Ovary (tissue), 9 donors: ENCODE results near the gene EXOC7. TPM values are rescaled to one million over a fixed set of nuclear protein-coding genes. Genes with fewer than 3 reads are reported as not detected.
A peak's percentile ranks its signal among the peaks of the same experiment; 100 is the strongest.

Experiments used
- DNase-seq, 5 donors: peaks; one replicate each; pipeline ENCODE4 v3.0.0-alpha.2; 2019 to 2020
- H3K27ac ChIP-seq, 2 donors: fragments of 200-600 bp; one replicate each; pipeline versions ENCODE4 v1.5.1 to v1.8.0; 2019 to 2022
- H3K27me3 ChIP-seq: fragments of 200-600 bp; one replicate; pipeline ENCODE4 v1.8.0; 2022
- H3K36me3 ChIP-seq: fragments of 200-600 bp; sonication (generic); one replicate; pipeline ENCODE4 v1.5.1; 2019
- H3K4me1 ChIP-seq: one replicate; pipeline ENCODE4 v1.8.1; 2013; ENCODE audit warnings: mild to moderate bottlenecking, moderate library complexity; ENCODE audit not compliant: insufficient read depth
- H3K4me3 ChIP-seq: fragments of 200-600 bp; sonication (generic); one replicate; pipeline ENCODE4 v1.5.1; 2017
- H3K9me3 ChIP-seq, 2 donors: fragments of 200-600 bp in 1 of 2; sonication (generic) in 1 of 2; one replicate each; pipeline versions ENCODE4 v1.5.1 to v1.8.1; 2013 to 2019; ENCODE audit warnings: mild to moderate bottlenecking in 1 of 2, moderate library complexity in 1 of 2
- CTCF ChIP-seq, 3 donors: fragments of 450-650 bp in 2 of 3; fragments of 200-600 bp in 1 of 3; IDR thresholded peaks; one replicate each; pipeline versions ENCODE4 v1.5.1 to v1.8.0; 2016 to 2022; ENCODE audit warnings: antibody characterized with exemption in 3 of 3, mild to moderate bottlenecking in 1 of 3
- EP300 ChIP-seq: sonication (generic); formaldehyde crosslinking; IDR thresholded peaks from one replicate; pipeline ENCODE4 v1.6.1; 2017; ENCODE audit warnings: antibody characterized with exemption
- POLR2A ChIP-seq: fragments of 450-650 bp; IDR thresholded peaks from one replicate; pipeline ENCODE4 v1.6.1; 2017; ENCODE audit warnings: antibody characterized with exemption, mild to moderate bottlenecking, moderate library complexity
- WGBS, 3 donors: extraction: QIAGEN DNeasy Blood & Tissue Kit in 1 of 3; methylation state at CpG; one replicate each; pipeline versions ENCODE4 v1.1.5 to v1.1.7; 2013 to 2017; 5-methylcytosine and 5-hydroxymethylcytosine counted together
- intact Hi-C, 4 donors: fragments of 100-400 bp; cut with DNase I; formaldehyde crosslinking; loops; one replicate each; pipeline versions ENCODE4 v1.11.0 to v1.15.1; 2022 to 2023
- microRNA-seq, 3 donors: library from miRNA; unstranded; fragments of <30 nt; microRNA quantifications; one replicate each; pipeline versions ENCODE4 to v1.2.0, GENCODE V29; 2019 to 2020
- polyA plus RNA-seq, 2 donors: library from polyadenylated mRNA; stranded (reverse); fragments of 200-250 nt in 1 of 2; fragments of 350-450 nt in 1 of 2; fragmentation: Illumina TruSeq in 1 of 2; extraction: RNeasy Lipid Tissue Mini Kit (QIAGEN cat#74804) in 1 of 2; gene quantifications; one replicate each; pipeline ENCODE4 v1.2.3, GENCODE V29; 2013 to 2014
- small RNA-seq: library from RNA; depleted of rRNA; stranded (forward); fragments of <200 nt; gene quantifications from one replicate; pipeline ENCODE3, GENCODE V24; 2016
- total RNA-seq, 7 donors: library from RNA; depleted of rRNA in 2 of 7; stranded (reverse); fragments of >200 nt in 2 of 7; fragmentation: NEBNext Ultra II Directional in 3 of 7; extraction: Animal tissue kit (Norgen Biotek cat#: 25700) in 3 of 7; gene quantifications; one replicate each; pipeline versions ENCODE4 v1.1.0 to v1.2.4, GENCODE V29; 2016 to 2023
- donor health status: DM: no; HTN: no; CAD: no; lungs with moderate emphysema.
- donor health status: DM: no; HTN: no; CAD: no.
- donor health status: Bipolar disorder and iron deficiency.
- donor health status: DM: yes; HTN: yes; CAD: no.
- donor health status: DM: no; HTN: no; CAD: no.
- donor health status: DM: yes; HTN: yes; CAD: no.

EXOC7 gene
- total and polyA plus RNA-seq, 9 donors = 46.9 to 121 (median 114) TPM

GRCh38 chr17:76034428-76035350 is 68.9 kb downstream of the EXOC7 start:
- H3K27me3 ChIP-seq = no peaks in the 10 kb centered on the region
- H3K4me1 ChIP-seq = peaks cover 12% of the 10 kb centered on the region
- 28 to 36% (median 33%) methylated on average over 13 of the region's 13 CpGs for WGBS, 3 donors
- H3K27ac ChIP-seq = peak overlapping the region in 1 of 2 donors; percentile 27
- intact Hi-C loops = no loop called here
- no peaks in the 10 kb centered on the region for H3K9me3 ChIP-seq
- DNase-seq = no peak
- H3K36me3 ChIP-seq = no peaks in the 10 kb centered on the region
- no peak for TF ChIP-seq EP300
- no peak for TF ChIP-seq POLR2A
- TF ChIP-seq CTCF (IDR thresholded peaks at IDR 0.05) = no peak
- no peak overlapping the region for H3K4me3 ChIP-seq

GRCh38 chr17:76033139-76033538 is 70.4 kb downstream of the EXOC7 start:
- Histone ChIP-seq H3K4me1 (peaks cover 12% of the 10 kb centered on the region), H3K9me3 (no peaks in the 10 kb centered on the region), H3K4me3 (no peak overlapping the region), H3K36me3 (no peaks in the 10 kb centered on the region), H3K27ac (no peak overlapping the region), H3K27me3 (no peaks in the 10 kb centered on the region)
- WGBS, 3 donors = 93 to 96% (median 96%) methylated on average over 6 of the region's 6 CpGs
- TF ChIP-seq EP300 (no peak), POLR2A (no peak), CTCF (IDR thresholded peaks at IDR 0.05) (no peak)
- intact Hi-C loops = no loop called here
- no peak for DNase-seq

- Histone ChIP-seq H3K9me3 (no peaks in the 10 kb centered on the region), H3K27ac (no peak overlapping the region), H3K4me1 (peaks cover 12% of the 10 kb centered on the region), H3K27me3 (no peaks in the 10 kb centered on the region), H3K4me3 (no peak overlapping the region), H3K36me3 (no peaks in the 10 kb centered on the region)
- DNase-seq = no peak
- intact Hi-C loops = no loop called here
- WGBS, 3 donors = 90 to 94% (median 92%) methylated on average over 5 of the region's 5 CpGs
- TF ChIP-seq EP300 (no peak), POLR2A (no peak), CTCF (IDR thresholded peaks at IDR 0.05) (no peak)
Observed at GRCh38 chr17:76032780-76033108, 70.8 kb downstream of the EXOC7 start.

- 90 to 91% (median 91%) methylated on average over 20 of the region's 20 CpGs for WGBS, 3 donors
- Histone ChIP-seq H3K9me3 (no peaks in the 10 kb centered on the region), H3K36me3 (no peaks in the 10 kb centered on the region), H3K27me3 (no peaks in the 10 kb centered on the region), H3K4me1 (peaks cover 12% of the 10 kb centered on the region), H3K27ac (no peak overlapping the region), H3K4me3 (no peak overlapping the region)
- intact Hi-C loops = no loop called here
- DNase-seq = no peak
- TF ChIP-seq EP300 (no peak), POLR2A (no peak), CTCF (IDR thresholded peaks at IDR 0.05) (no peak)
Observed at GRCh38 chr17:76032073-76032779, 71.4 kb downstream of the EXOC7 start.

Small RNA genes within 50 kb of the gene (microRNA-seq; reads per million reads assigned to microRNA genes)
- 1.9 to 2.9 (median 2.8) reads per million in 3 donors for gene MIR6868

Small RNA genes within 50 kb of the gene (small RNA-seq; reads per million reads assigned to genes)
- not detected for gene MIR6868

Other genes with a start within 250 kb of the EXOC7 start
- 100 to 1,000 TPM in 3 of 7 donors, 10 to 100 TPM in 4; 48.5 to 131 (median 92.7) TPM for gene WBP2, start 248.5 kb downstream of the EXOC7 start, total RNA-seq
- gene WBP2, start 248.5 kb downstream of the EXOC7 start, polyA plus RNA-seq = 100 to 1,000 TPM; 118 to 184 TPM
- gene TRIM47, start 225.2 kb downstream of the EXOC7 start, total RNA-seq = 10 to 100 TPM in 6 of 7 donors, 1 to 10 TPM in 1; 7.2 to 38.3 (median 18.6) TPM
- 10 to 100 TPM; 10.1 to 11.5 TPM for gene TRIM47, start 225.2 kb downstream of the EXOC7 start, polyA plus RNA-seq
- 10 to 100 TPM; 17.3 to 28.0 (median 24.3) TPM for gene TRIM65, start 206.8 kb downstream of the EXOC7 start, total RNA-seq
- 10 to 100 TPM; 10.4 to 18.5 TPM for gene TRIM65, start 206.8 kb downstream of the EXOC7 start, polyA plus RNA-seq
- gene MRPL38, start 198.9 kb downstream of the EXOC7 start, total RNA-seq = 10 to 100 TPM; 30.4 to 93.0 (median 83.4) TPM
- gene MRPL38, start 198.9 kb downstream of the EXOC7 start, polyA plus RNA-seq = 10 to 100 TPM; 14.5 to 51.4 TPM
- gene FBF1, start 162.7 kb downstream of the EXOC7 start, total RNA-seq = 10 to 100 TPM in 4 of 7 donors, 1 to 10 TPM in 3; 5.0 to 14.9 (median 11.2) TPM
- 1 to 10 TPM; 3.0 to 7.8 TPM for gene FBF1, start 162.7 kb downstream of the EXOC7 start, polyA plus RNA-seq
- 10 to 100 TPM; 20.1 to 53.0 (median 41.1) TPM for gene ACOX1, start 124.6 kb downstream of the EXOC7 start, total RNA-seq
- gene ACOX1, start 124.6 kb downstream of the EXOC7 start, polyA plus RNA-seq = 10 to 100 TPM; 10.6 to 24.6 TPM
- gene TEN1, start 124.5 kb downstream of the EXOC7 start, total RNA-seq = 10 to 100 TPM in 5 of 7 donors, 1 to 10 TPM in 2; 7.4 to 16.3 (median 10.5) TPM
- 10 to 100 TPM in 1 of 2 donors, 1 to 10 TPM in 1; 6.1 to 18.1 TPM for gene TEN1, start 124.5 kb downstream of the EXOC7 start, polyA plus RNA-seq
- 1 to 10 TPM; 1.3 to 8.5 (median 5.5) TPM for gene CDK3, start 102.9 kb downstream of the EXOC7 start, total RNA-seq
- 10 to 100 TPM in 1 of 2 donors, 1 to 10 TPM in 1; 3.6 to 10.8 TPM for gene CDK3, start 102.9 kb downstream of the EXOC7 start, polyA plus RNA-seq
- gene EVPL, start 76.5 kb downstream of the EXOC7 start, total RNA-seq = 1 to 10 TPM in 5 of 7 donors, under 1 TPM in 2; 0.33 to 7.2 (median 1.0) TPM
- gene EVPL, start 76.5 kb downstream of the EXOC7 start, polyA plus RNA-seq = under 1 TPM; 0.15 TPM
- gene SRP68, start 31.3 kb downstream of the EXOC7 start, total RNA-seq = 10 to 100 TPM; 33.0 to 83.2 (median 70.9) TPM
- gene SRP68, start 31.3 kb downstream of the EXOC7 start, polyA plus RNA-seq = 100 to 1,000 TPM in 1 of 2 donors, 10 to 100 TPM in 1; 47.3 to 101 TPM
- under 1 TPM in 1 of 7 donors, not detected in 6; 0.34 TPM for gene GALR2, start 29.0 kb downstream of the EXOC7 start, total RNA-seq
- gene GALR2, start 29.0 kb downstream of the EXOC7 start, polyA plus RNA-seq = not detected
- under 1 TPM in 3 of 7 donors, not detected in 4; 0.10 to 0.52 (median 0.34) TPM for gene ZACN, start 24.6 kb downstream of the EXOC7 start, total RNA-seq
- gene ZACN, start 24.6 kb downstream of the EXOC7 start, polyA plus RNA-seq = 1 to 10 TPM in 1 of 2 donors, not detected in 1; 1.1 TPM
- 100 to 1,000 TPM in 1 of 7 donors, 1 to 10 TPM in 4, under 1 TPM in 1, not detected in 1; 0.28 to 168 (median 6.9) TPM for gene FOXJ1, start 37.5 kb upstream of the EXOC7 start, total RNA-seq
- gene FOXJ1, start 37.5 kb upstream of the EXOC7 start, polyA plus RNA-seq = under 1 TPM in 1 of 2 donors, not detected in 1; 0.23 TPM
- gene RNF157, start 136.7 kb upstream of the EXOC7 start, total RNA-seq = 1 to 10 TPM; 1.3 to 4.3 (median 2.6) TPM
- gene RNF157, start 136.7 kb upstream of the EXOC7 start, polyA plus RNA-seq = 1 to 10 TPM; 1.4 to 1.9 TPM
- gene UBALD2, start 161.6 kb upstream of the EXOC7 start, total RNA-seq = 10 to 100 TPM in 6 of 7 donors, 1 to 10 TPM in 1; 6.8 to 21.9 (median 14.4) TPM
- gene UBALD2, start 161.6 kb upstream of the EXOC7 start, polyA plus RNA-seq = 10 to 100 TPM in 1 of 2 donors, 1 to 10 TPM in 1; 3.6 to 13.9 TPM
- 1 to 10 TPM; 1.1 to 3.8 (median 1.5) TPM for gene QRICH2, start 204.5 kb upstream of the EXOC7 start, total RNA-seq
- 1 to 10 TPM in 1 of 2 donors, under 1 TPM in 1; 0.42 to 1.9 TPM for gene QRICH2, start 204.5 kb upstream of the EXOC7 start, polyA plus RNA-seq